Left ventricle myocardium inferior (tissue), 1 donor: Measurements from ENCODE around the gene DRAM1. TPM values are rescaled to one million over a fixed set of nuclear protein-coding genes. Genes with fewer than 3 reads are reported as not detected.
A peak's percentile ranks its signal among the peaks of the same experiment; 100 is the strongest.
"Not testable (repeated sequence)": the region's sequence is repeated elsewhere in the genome, so short reads cannot be mapped to it uniquely, and the experiment has no call there.

Source experiments
- DNase-seq: peaks from one replicate; pipeline ENCODE4 v3.0.0-alpha.2; 2020
- H3K27ac ChIP-seq: fragments of 200-600 bp; replicated peaks from 2 replicates; pipeline ENCODE4 v1.8.0; 2021
- H3K27me3 ChIP-seq: fragments of 200-600 bp; 2 replicates; pipeline ENCODE4 v1.8.0; 2021; ENCODE audit warnings: low read depth
- H3K36me3 ChIP-seq: fragments of 200-600 bp; 2 replicates; pipeline ENCODE4 v1.8.0; 2021
- H3K4me1 ChIP-seq: fragments of 200-600 bp; 2 replicates; pipeline ENCODE4 v1.8.0; 2021
- H3K4me3 ChIP-seq: fragments of 200-600 bp; 2 replicates; pipeline ENCODE4 v1.8.0; 2021; ENCODE audit warnings: mild to moderate bottlenecking, moderate library complexity
- H3K9me3 ChIP-seq: fragments of 200-600 bp; replicated peaks from 2 replicates; pipeline ENCODE4 v1.8.0; 2021
- intact Hi-C: fragments of 100-400 bp; cut with micrococcal nuclease; formaldehyde crosslinking; loops from one replicate; pipeline ENCODE4 v1.11.0; 2022
- total RNA-seq: library from RNA; stranded (reverse); fragmentation: NEBNext Ultra II Directional; extraction: Animal tissue kit (Norgen Biotek cat#: 25700); gene quantifications from one replicate; pipeline ENCODE4 v1.2.1, GENCODE V29; 2021
- TF ChIP-seq, protein P1 (sequence below): fragments of 200-600 bp; IDR thresholded peaks from 2 replicates; pipeline ENCODE4 v1.8.0; 2021; ENCODE audit warnings: antibody characterized with exemption, mild to moderate bottlenecking, borderline replicate concordance
- donor health status: DM: no; HTN: yes; CAD: no; lungs with severe emphysema.

The DRAM1 gene
- total RNA-seq, 1 donor from 2014 or later, result 5.3 TPM

DNA sequence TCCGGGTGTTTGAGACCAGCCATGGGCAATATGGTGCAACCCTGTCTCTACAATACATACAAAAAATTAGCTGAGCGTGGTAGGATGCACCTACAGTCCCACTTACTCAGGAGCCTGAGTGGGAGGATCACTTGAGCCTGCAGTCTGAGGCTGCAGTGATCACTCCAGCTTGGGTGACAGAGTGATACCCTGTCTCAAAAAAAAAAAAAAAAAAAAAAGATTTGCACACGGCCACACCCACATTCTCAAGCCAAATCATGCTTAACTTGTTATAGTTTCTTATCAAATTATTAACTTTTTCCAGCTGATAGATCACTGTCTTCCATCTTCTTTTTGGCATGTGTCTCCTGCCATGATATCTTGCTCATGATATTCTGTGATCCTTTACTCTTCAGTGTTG is 6.8 kb downstream of the DRAM1 start:
- intact Hi-C loops, result no loop called here
- TF ChIP-seq, protein P1, sequence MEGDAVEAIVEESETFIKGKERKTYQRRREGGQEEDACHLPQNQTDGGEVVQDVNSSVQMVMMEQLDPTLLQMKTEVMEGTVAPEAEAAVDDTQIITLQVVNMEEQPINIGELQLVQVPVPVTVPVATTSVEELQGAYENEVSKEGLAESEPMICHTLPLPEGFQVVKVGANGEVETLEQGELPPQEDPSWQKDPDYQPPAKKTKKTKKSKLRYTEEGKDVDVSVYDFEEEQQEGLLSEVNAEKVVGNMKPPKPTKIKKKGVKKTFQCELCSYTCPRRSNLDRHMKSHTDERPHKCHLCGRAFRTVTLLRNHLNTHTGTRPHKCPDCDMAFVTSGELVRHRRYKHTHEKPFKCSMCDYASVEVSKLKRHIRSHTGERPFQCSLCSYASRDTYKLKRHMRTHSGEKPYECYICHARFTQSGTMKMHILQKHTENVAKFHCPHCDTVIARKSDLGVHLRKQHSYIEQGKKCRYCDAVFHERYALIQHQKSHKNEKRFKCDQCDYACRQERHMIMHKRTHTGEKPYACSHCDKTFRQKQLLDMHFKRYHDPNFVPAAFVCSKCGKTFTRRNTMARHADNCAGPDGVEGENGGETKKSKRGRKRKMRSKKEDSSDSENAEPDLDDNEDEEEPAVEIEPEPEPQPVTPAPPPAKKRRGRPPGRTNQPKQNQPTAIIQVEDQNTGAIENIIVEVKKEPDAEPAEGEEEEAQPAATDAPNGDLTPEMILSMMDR, result no peak
- H3K4me1 ChIP-seq, result peaks cover 1% of the 10 kb centered on the region

DNA sequence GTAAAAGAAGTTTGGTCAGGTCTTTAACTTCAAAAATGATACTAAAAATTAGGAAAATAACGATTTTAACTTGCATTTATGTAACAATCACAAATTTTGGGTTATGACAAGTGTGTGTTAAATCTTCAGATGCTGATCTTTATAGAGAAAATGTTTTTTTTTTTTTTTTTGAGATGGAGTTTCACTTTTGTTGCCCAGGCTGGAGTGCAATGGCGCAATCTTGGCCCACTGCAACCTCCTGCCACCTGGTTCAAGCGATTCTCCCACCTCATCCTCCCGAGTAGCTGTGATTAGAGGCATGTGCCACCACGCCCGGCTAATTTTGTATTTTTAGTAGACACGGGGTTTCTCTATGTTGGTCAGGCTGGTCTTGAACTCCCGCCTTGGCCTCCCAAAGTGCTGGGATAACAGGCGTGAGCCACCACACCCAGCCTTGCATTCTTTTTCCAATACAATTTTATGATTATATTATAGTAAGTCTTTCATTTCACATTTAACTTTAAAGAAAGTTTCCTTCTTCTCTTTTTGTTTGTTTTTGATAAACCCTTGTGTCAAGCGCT is 7.5 kb downstream of the DRAM1 start:
- H3K9me3 ChIP-seq, intact Hi-C loops, DNase-seq, H3K27ac ChIP-seq, H3K4me1 ChIP-seq, H3K27me3 ChIP-seq, H3K36me3 ChIP-seq, H3K4me3 ChIP-seq: not testable (repeated sequence)

More for the DNA sequence above, 6.8 kb downstream of the DRAM1 start:
- DNase-seq, result no peak
- no peaks in the 10 kb centered on the region for H3K27me3 ChIP-seq
- no peak overlapping the region for H3K4me3 ChIP-seq
- H3K27ac ChIP-seq, result no peak overlapping the region
- H3K36me3 ChIP-seq, result no peaks in the 10 kb centered on the region
- no peaks in the 10 kb centered on the region for H3K9me3 ChIP-seq

DNA sequence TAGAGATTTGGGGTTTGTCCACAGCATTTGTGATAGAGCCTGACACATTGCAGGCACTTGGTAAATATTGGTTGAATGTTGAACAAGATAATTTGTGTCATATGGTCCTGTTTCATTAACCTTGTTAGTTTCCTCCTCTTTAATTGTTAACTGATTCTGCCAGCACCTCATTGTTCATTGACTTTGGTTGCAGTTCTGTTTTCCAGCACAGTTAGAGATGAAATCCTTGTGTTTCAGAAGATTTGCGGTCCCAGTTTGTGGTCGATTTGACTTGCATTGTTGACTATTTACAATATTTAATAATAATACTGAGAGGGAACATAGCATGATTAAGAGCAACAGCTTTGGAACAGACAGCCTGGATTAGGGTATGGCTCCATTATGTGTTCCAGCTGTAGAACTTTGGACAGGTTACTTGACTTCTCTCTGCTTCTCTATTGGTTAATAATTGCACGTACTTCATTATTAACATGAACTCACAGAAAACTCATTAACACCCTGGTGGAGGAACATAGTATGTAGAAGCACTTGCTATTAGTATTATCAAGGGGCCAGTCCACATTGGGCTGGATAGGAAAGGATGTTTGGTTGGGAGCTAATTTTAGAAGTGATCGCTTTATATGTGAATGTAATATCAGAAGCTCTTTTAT is 8.7 kb downstream of the DRAM1 start:
- no peaks in the 10 kb centered on the region for H3K4me1 ChIP-seq
- H3K36me3 ChIP-seq, result no peaks in the 10 kb centered on the region
- intact Hi-C loops, result no loop called here
- no peak for DNase-seq
- no peak overlapping the region for H3K4me3 ChIP-seq
- no peaks in the 10 kb centered on the region for H3K9me3 ChIP-seq
- H3K27me3 ChIP-seq, result no peaks in the 10 kb centered on the region
- no peak overlapping the region for H3K27ac ChIP-seq
- TF ChIP-seq, protein P1, result no peak

DNA sequence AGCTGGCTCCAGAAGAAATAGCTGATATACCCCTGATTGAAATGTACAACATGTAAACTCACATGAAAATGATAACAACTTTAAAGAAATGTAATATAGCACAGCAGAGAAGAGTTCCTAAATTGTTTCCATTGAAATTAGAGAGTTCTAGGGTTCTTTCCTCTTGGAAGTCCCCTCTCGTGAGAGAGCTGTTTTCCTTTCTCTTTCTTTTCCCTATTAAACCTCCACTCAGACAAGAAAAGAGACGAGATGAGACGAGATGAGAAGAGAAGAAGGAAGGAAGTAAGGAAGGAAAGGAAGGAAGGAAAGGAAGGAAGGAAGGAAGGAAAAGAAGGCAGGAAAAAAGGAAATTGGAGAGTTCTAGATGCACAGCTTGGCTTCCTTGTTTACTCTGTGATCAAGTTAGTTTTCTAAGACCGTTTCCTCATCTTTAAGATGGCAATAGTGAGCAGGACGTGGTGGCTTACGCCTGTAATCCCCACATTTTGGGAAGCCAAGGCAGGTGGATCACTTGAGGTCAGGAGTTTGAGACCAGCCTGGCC is 11.9 kb downstream of the DRAM1 start:
- intact Hi-C loops, result no loop called here
- no peaks in the 10 kb centered on the region for H3K27me3 ChIP-seq
- no peak overlapping the region for H3K27ac ChIP-seq
- H3K9me3 ChIP-seq, result no peaks in the 10 kb centered on the region
- no peak overlapping the region for H3K4me3 ChIP-seq
- H3K36me3 ChIP-seq, result no peaks in the 10 kb centered on the region
- DNase-seq, result no peak
- peaks cover 4% of the 10 kb centered on the region for H3K4me1 ChIP-seq
- TF ChIP-seq, protein P1, result no peak

DNA sequence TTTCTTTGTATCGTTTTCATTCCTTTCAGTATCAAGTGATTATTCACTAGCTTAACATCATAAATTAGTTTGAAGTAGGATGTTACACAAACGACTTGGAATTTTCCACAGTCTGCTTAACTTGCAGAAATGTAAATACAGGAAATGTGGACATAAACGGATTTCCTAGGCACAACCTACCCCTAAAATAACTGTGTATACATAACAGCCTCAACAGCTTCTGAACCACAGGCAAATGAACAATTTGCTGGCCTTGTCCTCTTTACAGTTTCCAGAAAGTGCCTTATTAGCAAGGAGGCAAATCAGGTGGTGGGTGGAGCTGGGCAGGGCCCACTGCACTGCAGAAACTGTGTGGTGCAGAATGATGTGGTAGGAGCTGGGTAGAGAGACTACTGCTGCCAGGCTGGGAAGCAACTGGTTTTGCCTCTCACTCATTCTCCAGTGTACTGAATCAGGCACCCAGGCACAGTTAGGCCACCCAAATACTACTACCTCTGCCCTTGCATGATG is 14.1 kb downstream of the DRAM1 start:
- H3K4me3 ChIP-seq, result no peak overlapping the region
- no peak for DNase-seq
- H3K27ac ChIP-seq, result peak overlapping the region; percentile 36
- intact Hi-C loops, result no loop called here
- H3K4me1 ChIP-seq, result peaks cover 4% of the 10 kb centered on the region
- TF ChIP-seq, protein P1, result no peak
- no peaks in the 10 kb centered on the region for H3K27me3 ChIP-seq
- H3K36me3 ChIP-seq, result no peaks in the 10 kb centered on the region
- no peaks in the 10 kb centered on the region for H3K9me3 ChIP-seq

DNA sequence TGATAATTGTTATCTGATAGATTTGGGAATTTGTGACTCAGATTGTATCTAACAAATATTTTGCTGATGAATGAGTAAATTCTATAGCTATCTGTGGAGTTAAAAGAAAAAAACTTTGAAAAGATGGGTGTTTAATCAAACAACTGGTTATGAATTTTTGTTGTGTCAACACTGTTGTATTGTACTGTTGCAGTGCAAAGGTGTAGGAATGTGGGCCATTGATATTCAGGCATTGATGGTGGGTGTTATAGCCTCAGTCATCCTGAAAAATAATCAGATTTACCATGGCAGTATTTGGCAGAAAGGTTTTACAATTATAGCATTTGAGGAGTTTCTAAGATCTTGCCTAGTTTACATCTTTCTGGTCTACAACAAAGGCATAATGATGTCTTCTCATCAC is 15.4 kb downstream of the DRAM1 start:
- intact Hi-C loops, result no loop called here
- no peaks in the 10 kb centered on the region for H3K36me3 ChIP-seq
- no peak overlapping the region for H3K4me3 ChIP-seq
- peaks cover 4% of the 10 kb centered on the region for H3K4me1 ChIP-seq
- no peaks in the 10 kb centered on the region for H3K9me3 ChIP-seq
- no peak overlapping the region for H3K27ac ChIP-seq
- no peak for DNase-seq
- TF ChIP-seq, protein P1, result no peak
- H3K27me3 ChIP-seq, result no peaks in the 10 kb centered on the region
